MCF 10A (cell line): ENCODE measurements around the gene NRDE2. TPM values are rescaled to one million over a fixed set of nuclear protein-coding genes. Genes with fewer than 3 reads are reported as not detected.

Source experiments
- BruUV-seq: library from RNA; stranded (reverse); fragments of 400-500 nt; replicated peaks from 2 replicates; lab custom pipeline; 2021; lab: Mats Ljungman, UMichigan
- CTCF ChIA-PET: fragments of 300-600 bp; sonication (Branson Sonifier 250); formaldehyde crosslinking; extraction: SDS; loops from one replicate; lab custom pipeline; 2021; ENCODE audit warnings: antibody characterized with exemption, inconsistent platforms; lab: Yijun Ruan, JAX
- POLR2A ChIA-PET: fragments of 300-600, 350-650 bp; sonication (Branson Sonifier 250); formaldehyde crosslinking; extraction: SDS; loops from one replicate; lab custom pipeline; 2020; ENCODE audit warnings: antibody characterized with exemption, inconsistent platforms; lab: Yijun Ruan, JAX
- DNase-seq: peaks from one replicate; pipeline ENCODE4 v3.0.0-alpha.2; 2018; ENCODE audit not compliant: unreplicated experiment
- H3K27ac Mint-ChIP-seq: one replicate; pipeline ENCODE4 v1.8.0; 2022; ENCODE audit warnings: mild to moderate bottlenecking, low read depth, mixed read lengths; ENCODE audit not compliant: unreplicated experiment
- H3K27me3 Mint-ChIP-seq: one replicate; pipeline ENCODE4 v1.8.0; 2022; ENCODE audit warnings: mixed read lengths; ENCODE audit not compliant: insufficient read depth, unreplicated experiment
- H3K36me3 Mint-ChIP-seq: one replicate; pipeline ENCODE4 v1.8.0; 2022; ENCODE audit warnings: mild to moderate bottlenecking, moderate library complexity, mixed read lengths; ENCODE audit not compliant: insufficient read depth, unreplicated experiment
- H3K4me1 Mint-ChIP-seq: one replicate; pipeline ENCODE4 v1.8.0; 2022; ENCODE audit warnings: mixed read lengths; ENCODE audit not compliant: insufficient read depth, unreplicated experiment
- H3K4me3 Mint-ChIP-seq: one replicate; pipeline ENCODE4 v1.8.0; 2022; ENCODE audit warnings: mild to moderate bottlenecking, moderate library complexity, mixed read lengths; ENCODE audit not compliant: unreplicated experiment
- H3K9me3 Mint-ChIP-seq: one replicate; pipeline ENCODE4 v1.8.0; 2022; ENCODE audit warnings: mixed read lengths; ENCODE audit not compliant: unreplicated experiment
- CTCF ChIP-seq: fragments of 200-600 bp; IDR thresholded peaks from one replicate; pipeline ENCODE4 v1.8.0; 2022; ENCODE audit warnings: antibody characterized with exemption, mild to moderate bottlenecking; ENCODE audit not compliant: unreplicated experiment
- intact Hi-C: fragments of 100-400 bp; cut with micrococcal nuclease; formaldehyde crosslinking; loops from 2 replicates; pipeline ENCODE4 v1.14.1; 2022
- total RNA-seq: library from RNA; stranded (reverse); gene quantifications from 2 replicates; pipeline ENCODE4 v1.2.3, GENCODE V29; 2022

Gene NRDE2
- total RNA-seq, 1 experiment from 2014 or later: 16.5 TPM

- ChIA-PET POLR2A (interaction anchor here (1.4 kb wide), 2 partner anchors 15 to 96 kb away, joined by 4 read pairs; no protein-coding TSS in a partner anchor), CTCF (interaction anchor here (0.7 to 3.4 kb wide), 6 partner anchors 19 to 458 kb away, joined by 3 to 37 read pairs (median 4); partner anchors contain the start of genes CALM1 and PSMC1)
- no peak for DNase-seq
- no TSS peak for BruUV-seq
- Mint-ChIP-seq H3K27me3 (no peaks in the 10 kb centered on the region), H3K9me3 (no peaks in the 10 kb centered on the region), H3K36me3 (peaks cover 67% of the 10 kb centered on the region), H3K27ac (peak overlapping the region; percentile 31), H3K4me3 (no peak overlapping the region), H3K4me1 (no peaks in the 10 kb centered on the region)
- intact Hi-C loops: loop anchor here (1.0 to 5.0 kb wide), 5 partner anchors 97 to 602 kb away; partner anchors contain the start of gene CALM1
- TF ChIP-seq CTCF: no peak
Observed at GRCh38 chr14:90300611-90301047, 31.1 kb downstream of the NRDE2 start.

- Mint-ChIP-seq H3K27me3 (no peaks in the 10 kb centered on the region), H3K36me3 (peaks cover 65% of the 10 kb centered on the region), H3K9me3 (no peaks in the 10 kb centered on the region), H3K4me1 (no peaks in the 10 kb centered on the region), H3K4me3 (no peak overlapping the region), H3K27ac (no peak overlapping the region)
- intact Hi-C loops: no loop called here
- no TSS peak for BruUV-seq
- TF ChIP-seq CTCF: no peak
- POLR2A ChIA-PET: no interaction called here
- no peak for DNase-seq
- CTCF ChIA-PET: interaction anchor here (0.9 kb wide), 1 partner anchor 398 kb away, joined by 3 read pairs; no protein-coding TSS in a partner anchor
Observed at GRCh38 chr14:90299408-90299807, 32.3 kb downstream of the NRDE2 start.

- intact Hi-C loops: no loop called here
- H3K27me3 Mint-ChIP-seq: no peaks in the 10 kb centered on the region
- peaks cover 61% of the 10 kb centered on the region for H3K36me3 Mint-ChIP-seq
- no peak for TF ChIP-seq CTCF
- no peaks in the 10 kb centered on the region for H3K9me3 Mint-ChIP-seq
- no peak overlapping the region for H3K4me3 Mint-ChIP-seq
- DNase-seq: no peak
- POLR2A ChIA-PET: no interaction called here
- BruUV-seq: no TSS peak
- H3K27ac Mint-ChIP-seq: no peak overlapping the region
- no peaks in the 10 kb centered on the region for H3K4me1 Mint-ChIP-seq
- CTCF ChIA-PET: interaction anchor here (0.7 to 0.8 kb wide), 3 partner anchors 102 to 461 kb away, joined by 3 to 4 read pairs (median 3); no protein-coding TSS in a partner anchor
Observed at GRCh38 chr14:90297876-90298629, 33.7 kb downstream of the NRDE2 start.

GRCh38 chr14:90296641-90297040 lies 35.1 kb downstream of the NRDE2 start:
- ChIA-PET POLR2A (no interaction called here), CTCF (interaction anchor here (1.1 kb wide), 1 partner anchor 86 kb away, joined by 3 read pairs; no protein-coding TSS in a partner anchor)
- TF ChIP-seq CTCF: no peak
- Mint-ChIP-seq H3K36me3 (peaks cover 63% of the 10 kb centered on the region), H3K27ac (no peak overlapping the region), H3K4me3 (no peak overlapping the region), H3K27me3 (no peaks in the 10 kb centered on the region), H3K9me3 (no peaks in the 10 kb centered on the region), H3K4me1 (no peaks in the 10 kb centered on the region)
- no TSS peak for BruUV-seq
- DNase-seq: no peak
- intact Hi-C loops: no loop called here
